ENCODE data around the gene GNB1L.

GNB1L gene

DNA sequence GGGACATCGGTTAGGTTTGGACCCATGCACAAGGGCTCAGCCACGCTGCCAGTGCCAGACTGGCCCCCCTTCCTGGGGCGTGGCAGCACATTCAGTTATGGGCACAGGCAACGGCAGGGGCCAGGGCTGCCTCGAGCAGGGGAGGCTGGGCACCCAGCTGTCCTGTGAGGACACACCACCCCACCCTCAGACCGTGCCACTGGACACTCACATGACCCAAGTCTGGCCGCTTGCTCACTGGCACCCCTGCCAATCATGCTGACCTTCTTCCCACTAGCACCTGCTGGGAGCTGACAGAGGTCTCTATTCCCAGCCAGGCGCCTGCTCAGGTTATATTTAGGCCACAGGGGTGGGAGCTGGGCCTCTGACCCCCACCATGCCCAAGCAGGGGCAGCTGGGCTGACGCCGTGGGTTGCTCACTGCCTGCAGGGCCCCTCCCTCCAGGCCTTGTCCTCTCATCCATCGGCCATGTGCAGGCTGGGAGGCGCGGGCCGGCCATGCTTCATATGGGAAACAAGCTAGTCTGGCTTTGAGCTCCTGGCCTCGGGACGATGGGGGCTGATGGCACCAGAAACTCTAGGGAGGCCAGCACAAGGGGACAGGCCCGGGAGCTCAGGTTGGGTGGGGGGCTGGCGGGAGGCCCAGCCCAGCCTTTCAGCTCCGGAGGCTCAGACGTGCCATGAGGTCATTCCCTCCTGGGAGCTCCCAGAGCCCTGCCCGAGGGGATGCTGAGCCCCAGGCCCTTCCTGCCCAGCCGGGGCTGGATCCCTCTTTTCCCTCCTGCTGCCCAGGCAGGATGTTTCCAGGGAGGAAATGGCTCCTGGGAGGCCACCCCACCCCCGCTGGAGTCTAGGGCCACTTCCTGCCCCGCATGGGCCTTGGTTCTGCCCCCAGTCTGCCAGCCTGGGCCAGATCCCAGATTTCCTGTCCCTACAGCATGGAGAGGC lies 109.2 kb downstream of the GNB1L start:
- Histone ChIP-seq H3K36me3 (ENCODE audit: control insufficient read depth, insufficient read depth, low read length) (no peaks in the 10 kb centered on the region), H3K4me3 (ENCODE audit: insufficient read depth, low read depth, low read length, poor library complexity, severe bottlenecking) (no peak overlapping the region), H3K27me3 (replicated peaks; ENCODE audit: control insufficient read depth, insufficient read depth, low read length, poor library complexity, severe bottlenecking) (no peaks in the 10 kb centered on the region), H3K4me1 (ENCODE audit: control insufficient read depth, insufficient read depth, low read length, poor library complexity, severe bottlenecking) (no peaks in the 10 kb centered on the region), H3K27ac (ENCODE audit: insufficient read depth, low read length, poor library complexity, severe bottlenecking) (no peak overlapping the region), H3K9me3 (ENCODE audit: control insufficient read depth, low read length) (no peaks in the 10 kb centered on the region)
- DNase-seq, result no peak

- H3K36me3 ChIP-seq (ENCODE audit: control insufficient read depth, insufficient read depth, low read length), result no peaks in the 10 kb centered on the region
- no peaks in the 10 kb centered on the region for H3K27me3 ChIP-seq (replicated peaks; ENCODE audit: control insufficient read depth, insufficient read depth, low read length, poor library complexity, severe bottlenecking)
- no peaks in the 10 kb centered on the region for H3K9me3 ChIP-seq (ENCODE audit: control insufficient read depth, low read length)
- H3K4me1 ChIP-seq (ENCODE audit: control insufficient read depth, insufficient read depth, low read length, poor library complexity, severe bottlenecking), result no peaks in the 10 kb centered on the region
- DNase-seq, result no peak
- no peak overlapping the region for H3K27ac ChIP-seq (ENCODE audit: insufficient read depth, low read length, poor library complexity, severe bottlenecking)
- H3K4me3 ChIP-seq (ENCODE audit: insufficient read depth, low read depth, low read length, poor library complexity, severe bottlenecking), result no peak overlapping the region
Observed at GRCh38 chr22:19744350-19745006, 110.2 kb downstream of the GNB1L start.

GRCh38 chr22:19743651-19744050 lies 111.0 kb downstream of the GNB1L start:
- no peak overlapping the region for H3K4me3 ChIP-seq (ENCODE audit: insufficient read depth, low read depth, low read length, poor library complexity, severe bottlenecking)
- H3K9me3 ChIP-seq (ENCODE audit: control insufficient read depth, low read length), result no peaks in the 10 kb centered on the region
- no peak for DNase-seq
- no peaks in the 10 kb centered on the region for H3K27me3 ChIP-seq (replicated peaks; ENCODE audit: control insufficient read depth, insufficient read depth, low read length, poor library complexity, severe bottlenecking)
- H3K4me1 ChIP-seq (ENCODE audit: control insufficient read depth, insufficient read depth, low read length, poor library complexity, severe bottlenecking), result no peaks in the 10 kb centered on the region
- no peaks in the 10 kb centered on the region for H3K36me3 ChIP-seq (ENCODE audit: control insufficient read depth, insufficient read depth, low read length)
- no peak overlapping the region for H3K27ac ChIP-seq (ENCODE audit: insufficient read depth, low read length, poor library complexity, severe bottlenecking)

- Histone ChIP-seq H3K27ac (ENCODE audit: insufficient read depth, low read length, poor library complexity, severe bottlenecking) (no peak overlapping the region), H3K9me3 (ENCODE audit: control insufficient read depth, low read length) (no peaks in the 10 kb centered on the region), H3K27me3 (replicated peaks; ENCODE audit: control insufficient read depth, insufficient read depth, low read length, poor library complexity, severe bottlenecking) (no peaks in the 10 kb centered on the region), H3K4me3 (ENCODE audit: insufficient read depth, low read depth, low read length, poor library complexity, severe bottlenecking) (no peak overlapping the region), H3K36me3 (ENCODE audit: control insufficient read depth, insufficient read depth, low read length) (no peaks in the 10 kb centered on the region), H3K4me1 (ENCODE audit: control insufficient read depth, insufficient read depth, low read length, poor library complexity, severe bottlenecking) (no peaks in the 10 kb centered on the region)
- no peak for DNase-seq
Observed at GRCh38 chr22:19743081-19743480, 111.6 kb downstream of the GNB1L start.

GRCh38 chr22:19742160-19743066 lies 112.3 kb downstream of the GNB1L start:
- DNase-seq, result no peak
- no peaks in the 10 kb centered on the region for H3K9me3 ChIP-seq (ENCODE audit: control insufficient read depth, low read length)
- no peak overlapping the region for H3K27ac ChIP-seq (ENCODE audit: insufficient read depth, low read length, poor library complexity, severe bottlenecking)
- no peaks in the 10 kb centered on the region for H3K4me1 ChIP-seq (ENCODE audit: control insufficient read depth, insufficient read depth, low read length, poor library complexity, severe bottlenecking)
- no peaks in the 10 kb centered on the region for H3K36me3 ChIP-seq (ENCODE audit: control insufficient read depth, insufficient read depth, low read length)
- no peak overlapping the region for H3K4me3 ChIP-seq (ENCODE audit: insufficient read depth, low read depth, low read length, poor library complexity, severe bottlenecking)
- no peaks in the 10 kb centered on the region for H3K27me3 ChIP-seq (replicated peaks; ENCODE audit: control insufficient read depth, insufficient read depth, low read length, poor library complexity, severe bottlenecking)

- no peak overlapping the region for H3K27ac ChIP-seq (ENCODE audit: insufficient read depth, low read length, poor library complexity, severe bottlenecking)
- H3K9me3 ChIP-seq (ENCODE audit: control insufficient read depth, low read length), result no peaks in the 10 kb centered on the region
- DNase-seq, result no peak
- H3K4me1 ChIP-seq (ENCODE audit: control insufficient read depth, insufficient read depth, low read length, poor library complexity, severe bottlenecking), result no peaks in the 10 kb centered on the region
- H3K36me3 ChIP-seq (ENCODE audit: control insufficient read depth, insufficient read depth, low read length), result no peaks in the 10 kb centered on the region
- no peaks in the 10 kb centered on the region for H3K27me3 ChIP-seq (replicated peaks; ENCODE audit: control insufficient read depth, insufficient read depth, low read length, poor library complexity, severe bottlenecking)
- no peak overlapping the region for H3K4me3 ChIP-seq (ENCODE audit: insufficient read depth, low read depth, low read length, poor library complexity, severe bottlenecking)
Observed at GRCh38 chr22:19741053-19741452, 113.6 kb downstream of the GNB1L start.

- no peak overlapping the region for H3K4me3 ChIP-seq (ENCODE audit: insufficient read depth, low read depth, low read length, poor library complexity, severe bottlenecking)
- no peak for DNase-seq
- no peak overlapping the region for H3K27ac ChIP-seq (ENCODE audit: insufficient read depth, low read length, poor library complexity, severe bottlenecking)
- H3K36me3 ChIP-seq (ENCODE audit: control insufficient read depth, insufficient read depth, low read length), result no peaks in the 10 kb centered on the region
- no peaks in the 10 kb centered on the region for H3K27me3 ChIP-seq (replicated peaks; ENCODE audit: control insufficient read depth, insufficient read depth, low read length, poor library complexity, severe bottlenecking)
- no peaks in the 10 kb centered on the region for H3K9me3 ChIP-seq (ENCODE audit: control insufficient read depth, low read length)
- H3K4me1 ChIP-seq (ENCODE audit: control insufficient read depth, insufficient read depth, low read length, poor library complexity, severe bottlenecking), result no peaks in the 10 kb centered on the region
Observed at GRCh38 chr22:19740586-19740985, 114.1 kb downstream of the GNB1L start.

GRCh38 chr22:19739911-19740449 lies 114.7 kb downstream of the GNB1L start:
- DNase-seq, result no peak
- H3K4me3 ChIP-seq (ENCODE audit: insufficient read depth, low read depth, low read length, poor library complexity, severe bottlenecking), result no peak overlapping the region
- H3K27ac ChIP-seq (ENCODE audit: insufficient read depth, low read length, poor library complexity, severe bottlenecking), result no peak overlapping the region
- H3K36me3 ChIP-seq (ENCODE audit: control insufficient read depth, insufficient read depth, low read length), result no peaks in the 10 kb centered on the region
- no peaks in the 10 kb centered on the region for H3K9me3 ChIP-seq (ENCODE audit: control insufficient read depth, low read length)
- no peaks in the 10 kb centered on the region for H3K4me1 ChIP-seq (ENCODE audit: control insufficient read depth, insufficient read depth, low read length, poor library complexity, severe bottlenecking)
- H3K27me3 ChIP-seq (replicated peaks; ENCODE audit: control insufficient read depth, insufficient read depth, low read length, poor library complexity, severe bottlenecking), result no peaks in the 10 kb centered on the region

GRCh38 chr22:19739448-19739895 lies 115.2 kb downstream of the GNB1L start:
- Histone ChIP-seq H3K4me1 (ENCODE audit: control insufficient read depth, insufficient read depth, low read length, poor library complexity, severe bottlenecking) (no peaks in the 10 kb centered on the region), H3K9me3 (ENCODE audit: control insufficient read depth, low read length) (no peaks in the 10 kb centered on the region), H3K27me3 (replicated peaks; ENCODE audit: control insufficient read depth, insufficient read depth, low read length, poor library complexity, severe bottlenecking) (no peaks in the 10 kb centered on the region), H3K27ac (ENCODE audit: insufficient read depth, low read length, poor library complexity, severe bottlenecking) (no peak overlapping the region), H3K36me3 (ENCODE audit: control insufficient read depth, insufficient read depth, low read length) (no peaks in the 10 kb centered on the region), H3K4me3 (ENCODE audit: insufficient read depth, low read depth, low read length, poor library complexity, severe bottlenecking) (no peak overlapping the region)
- DNase-seq, result no peak

Data from effector memory CD4-positive, alpha-beta T cell (primary cell).